WERI-Rb-1 (cell line): ENCODE data around the gene ARFIP2.

Experiments
- DNase-seq: peaks from one replicate; pipeline ENCODE4 v3.0.0-alpha.2; 2020
- H3K27ac ChIP-seq: fragments of 250-450 bp; sonication (Bioruptor Pico); 2 replicates; pipeline ENCODE4 v1.5.1; 2020; ENCODE audit warnings: mild to moderate bottlenecking, moderate library complexity
- H3K27me3 ChIP-seq: fragments of 250-450 bp; sonication (Bioruptor Pico); 2 replicates; pipeline ENCODE4 v1.5.1; 2021; ENCODE audit warnings: mild to moderate bottlenecking, low read depth, moderate library complexity; ENCODE audit not compliant: insufficient read depth, severe bottlenecking
- H3K36me3 ChIP-seq: fragments of 250-450 bp; sonication (Bioruptor Pico); 2 replicates; pipeline ENCODE4 v1.5.1; 2020; ENCODE audit warnings: mild to moderate bottlenecking, moderate library complexity
- H3K4me3 ChIP-seq: 2 replicates; pipeline ENCODE4 v1.5.1; 2011; ENCODE audit warnings: low read depth, mild to moderate bottlenecking, control low read depth, low read length
- H3K9me3 ChIP-seq: fragments of 250-450 bp; sonication (Bioruptor Pico); 2 replicates; pipeline ENCODE4 v1.5.1; 2021; ENCODE audit warnings: mild to moderate bottlenecking, moderate library complexity; ENCODE audit not compliant: severe bottlenecking
- TF ChIP-seq, protein P1 (sequence below): IDR thresholded peaks from 2 replicates; pipeline ENCODE4 v1.5.1; 2011; ENCODE audit warnings: low read depth, mild to moderate bottlenecking, control low read depth, inconsistent platforms, low read length

The ARFIP2 gene

DNA sequence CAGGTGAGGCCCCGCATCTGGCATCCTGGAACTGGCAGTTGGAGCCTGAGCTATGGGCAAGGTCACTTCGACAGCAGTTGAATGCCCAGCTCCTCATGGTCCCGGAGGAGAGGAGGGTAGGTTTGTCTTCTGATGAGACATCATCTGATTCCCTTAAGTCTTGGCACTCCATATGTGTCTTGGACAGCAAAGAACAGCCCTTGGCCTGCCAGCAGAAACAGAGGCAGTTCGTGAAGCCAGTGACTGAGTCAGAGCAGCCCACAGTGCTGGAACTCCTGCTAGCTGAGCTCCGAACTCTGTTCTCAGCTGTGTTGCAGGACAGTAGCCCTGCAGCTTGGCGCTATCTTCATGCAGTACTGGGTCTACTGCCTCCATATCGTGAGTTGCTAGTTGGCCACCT, 17.0 kb upstream of the ARFIP2 start:
- H3K27ac ChIP-seq, result no peak overlapping the region
- no peak for DNase-seq

DNA sequence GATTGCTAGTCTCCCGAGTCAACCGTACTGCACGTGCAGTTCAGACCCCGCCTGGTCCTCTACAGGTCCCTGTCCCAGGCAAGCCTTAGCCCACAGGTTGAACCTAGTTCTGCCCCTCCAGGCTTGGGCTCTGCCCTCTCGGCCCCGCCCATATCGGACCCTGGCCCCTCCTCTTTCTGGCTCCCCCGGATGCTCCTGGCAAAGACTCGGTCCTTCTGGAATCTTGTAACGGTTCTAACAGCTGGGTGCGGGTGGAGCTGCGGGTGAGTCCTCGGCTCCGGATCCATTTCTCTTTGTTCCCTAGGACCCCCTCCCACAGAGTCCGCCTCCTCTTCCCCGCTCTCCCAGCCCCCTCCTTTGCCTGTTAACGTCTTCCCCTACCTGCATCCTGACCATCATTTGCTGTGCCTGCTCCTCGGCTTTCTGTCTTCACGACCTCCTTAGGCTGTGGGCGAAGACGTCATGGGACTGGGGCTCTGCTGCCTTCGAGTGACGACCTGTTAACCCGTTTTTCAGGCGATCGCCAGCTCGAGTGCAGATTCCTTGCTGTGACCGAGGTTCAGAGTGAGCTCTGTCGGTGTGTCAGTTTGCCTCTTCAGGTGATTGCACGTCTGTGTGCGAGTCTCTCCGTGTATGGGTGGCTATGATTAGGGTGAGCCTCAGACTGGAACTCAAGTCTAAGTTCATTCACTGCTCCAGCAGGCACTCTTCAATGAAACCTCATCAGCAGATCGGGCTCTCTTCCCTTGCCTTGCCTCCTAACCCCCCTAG, 16.1 kb upstream of the ARFIP2 start, which contains the start of gene DNHD1:
Gene DNHD1, plus strand, starts transcription at position 212 of the 771 bp plus-strand sequence. CDS start 936 bp downstream, outside the sequence.
- TF ChIP-seq, protein P1, sequence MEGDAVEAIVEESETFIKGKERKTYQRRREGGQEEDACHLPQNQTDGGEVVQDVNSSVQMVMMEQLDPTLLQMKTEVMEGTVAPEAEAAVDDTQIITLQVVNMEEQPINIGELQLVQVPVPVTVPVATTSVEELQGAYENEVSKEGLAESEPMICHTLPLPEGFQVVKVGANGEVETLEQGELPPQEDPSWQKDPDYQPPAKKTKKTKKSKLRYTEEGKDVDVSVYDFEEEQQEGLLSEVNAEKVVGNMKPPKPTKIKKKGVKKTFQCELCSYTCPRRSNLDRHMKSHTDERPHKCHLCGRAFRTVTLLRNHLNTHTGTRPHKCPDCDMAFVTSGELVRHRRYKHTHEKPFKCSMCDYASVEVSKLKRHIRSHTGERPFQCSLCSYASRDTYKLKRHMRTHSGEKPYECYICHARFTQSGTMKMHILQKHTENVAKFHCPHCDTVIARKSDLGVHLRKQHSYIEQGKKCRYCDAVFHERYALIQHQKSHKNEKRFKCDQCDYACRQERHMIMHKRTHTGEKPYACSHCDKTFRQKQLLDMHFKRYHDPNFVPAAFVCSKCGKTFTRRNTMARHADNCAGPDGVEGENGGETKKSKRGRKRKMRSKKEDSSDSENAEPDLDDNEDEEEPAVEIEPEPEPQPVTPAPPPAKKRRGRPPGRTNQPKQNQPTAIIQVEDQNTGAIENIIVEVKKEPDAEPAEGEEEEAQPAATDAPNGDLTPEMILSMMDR, result no peak
- no peaks in the 10 kb centered on the region for H3K9me3 ChIP-seq
- H3K27ac ChIP-seq, result no peak within 1 kb of the TSS
- H3K27me3 ChIP-seq, result no peaks in the 10 kb centered on the region
- no peak for DNase-seq
- no peak within 1 kb of the TSS for H3K4me3 ChIP-seq
- no peaks in the 10 kb centered on the region; the same call in none of the 2 replicates for H3K36me3 ChIP-seq

More for the DNA sequence above, 17.0 kb upstream of the ARFIP2 start:
- no peak overlapping the region for H3K4me3 ChIP-seq
- H3K9me3 ChIP-seq, result no peaks in the 10 kb centered on the region
- no peaks in the 10 kb centered on the region for H3K27me3 ChIP-seq
- no peaks in the 10 kb centered on the region; the same call in none of the 2 replicates for H3K36me3 ChIP-seq
- TF ChIP-seq, protein P1, result no peak

DNA sequence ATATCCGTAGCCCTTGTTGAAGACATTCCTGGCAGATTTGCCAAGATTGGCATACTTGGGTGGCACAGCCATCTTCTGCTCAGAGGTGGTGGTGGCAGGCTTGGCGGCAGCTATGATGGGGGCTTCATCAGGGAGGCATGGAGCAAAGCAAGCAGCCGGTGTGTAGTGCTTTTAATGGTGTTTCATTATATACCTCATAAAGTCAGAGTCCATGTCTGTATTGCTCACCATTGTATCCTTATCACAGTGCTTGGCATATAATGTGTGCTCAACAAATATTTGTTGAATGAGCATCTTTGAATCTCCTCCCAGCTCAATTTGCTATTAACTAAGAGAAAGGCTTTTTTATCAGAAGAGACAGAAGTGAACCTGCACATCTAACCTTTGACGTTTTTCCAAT, 8.2 kb upstream of the ARFIP2 start:
- Histone ChIP-seq H3K36me3 (peaks cover 14% of the 10 kb centered on the region), H3K27me3 (no peaks in the 10 kb centered on the region), H3K9me3 (no peaks in the 10 kb centered on the region), H3K27ac (no peak overlapping the region), H3K4me3 (no peak overlapping the region)
- no peak for DNase-seq
- TF ChIP-seq, protein P1, result no peak

DNA sequence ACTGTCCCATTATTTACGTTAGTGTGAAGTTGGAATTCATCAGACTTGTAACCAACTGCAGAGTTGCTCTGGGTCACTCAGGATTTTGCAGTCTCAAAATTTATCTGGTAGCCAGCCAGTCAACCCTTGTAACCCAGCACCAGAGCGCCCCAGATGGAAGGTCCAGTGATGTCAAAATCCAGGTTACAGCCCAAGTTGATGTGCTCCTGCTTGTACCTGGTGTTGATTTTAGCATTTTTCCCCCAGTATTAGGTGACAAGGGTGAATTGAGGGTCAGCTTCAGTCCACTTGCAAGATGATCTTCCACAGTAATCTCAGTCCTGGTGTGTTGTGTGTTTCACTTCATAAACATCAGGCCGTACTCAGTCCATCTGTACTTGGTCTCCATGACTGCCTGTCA, 7.7 kb upstream of the ARFIP2 start:
- DNase-seq, result no peak
- Histone ChIP-seq H3K4me3 (no peak overlapping the region), H3K36me3 (peaks cover 14% of the 10 kb centered on the region), H3K27ac (no peak overlapping the region), H3K9me3 (no peaks in the 10 kb centered on the region), H3K27me3 (no peaks in the 10 kb centered on the region)
- TF ChIP-seq, protein P1, result no peak

DNA sequence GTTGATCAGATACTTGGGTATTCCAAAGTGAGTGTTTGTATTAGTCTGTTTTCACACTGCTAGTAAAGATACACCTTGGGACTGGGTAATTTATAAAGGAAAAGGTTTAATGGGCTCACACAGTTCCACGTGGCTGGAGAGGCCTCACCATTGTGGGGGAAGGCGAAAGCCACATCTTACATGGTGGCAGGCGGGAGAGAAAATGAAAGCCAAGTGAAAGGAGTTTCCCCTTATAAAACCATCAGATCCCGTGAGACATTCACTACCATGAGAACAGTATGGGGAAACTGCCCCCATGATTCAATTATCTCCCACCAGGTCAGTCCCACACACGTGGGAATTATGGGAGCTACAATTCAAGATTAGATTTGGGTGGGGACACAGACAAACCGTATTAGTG, 7.2 kb upstream of the ARFIP2 start:
- Histone ChIP-seq H3K9me3 (no peaks in the 10 kb centered on the region), H3K27me3 (no peaks in the 10 kb centered on the region), H3K27ac (no peak overlapping the region), H3K4me3 (no peak overlapping the region), H3K36me3 (peaks cover 15% of the 10 kb centered on the region)
- TF ChIP-seq, protein P1, result no peak
- DNase-seq, result no peak

DNA sequence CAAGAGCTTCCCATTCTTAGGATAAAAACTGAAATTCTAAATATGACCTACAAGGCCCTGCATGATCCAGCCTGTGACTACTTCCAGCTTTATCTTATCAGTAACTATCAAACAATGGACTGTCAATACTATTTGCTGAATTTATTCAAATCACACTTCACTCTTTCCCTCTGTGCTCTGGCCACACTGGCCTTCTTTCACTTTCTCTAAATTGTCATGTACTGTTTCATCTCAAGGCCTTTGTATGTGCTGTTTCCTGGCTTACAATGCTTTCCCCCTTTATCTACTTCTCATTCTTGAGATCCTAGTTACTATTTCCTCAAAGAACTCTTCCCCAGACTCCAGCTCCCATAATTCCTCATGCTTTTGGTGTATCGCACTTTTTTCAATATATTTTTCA, 5.8 kb upstream of the ARFIP2 start:
- TF ChIP-seq, protein P1, result no peak
- Histone ChIP-seq H3K9me3 (no peaks in the 10 kb centered on the region), H3K4me3 (no peak overlapping the region), H3K36me3 (peaks cover 29% of the 10 kb centered on the region), H3K27ac (no peak overlapping the region), H3K27me3 (no peaks in the 10 kb centered on the region)
- DNase-seq, result no peak
